Measurements from ENCODE around the gene TMEM207. TPM values are rescaled to one million over a fixed set of nuclear protein-coding genes. Genes with fewer than 3 reads are reported as not detected.

Gene TMEM207
- polyA plus RNA-seq, 3 donors, result not detected

DNA sequence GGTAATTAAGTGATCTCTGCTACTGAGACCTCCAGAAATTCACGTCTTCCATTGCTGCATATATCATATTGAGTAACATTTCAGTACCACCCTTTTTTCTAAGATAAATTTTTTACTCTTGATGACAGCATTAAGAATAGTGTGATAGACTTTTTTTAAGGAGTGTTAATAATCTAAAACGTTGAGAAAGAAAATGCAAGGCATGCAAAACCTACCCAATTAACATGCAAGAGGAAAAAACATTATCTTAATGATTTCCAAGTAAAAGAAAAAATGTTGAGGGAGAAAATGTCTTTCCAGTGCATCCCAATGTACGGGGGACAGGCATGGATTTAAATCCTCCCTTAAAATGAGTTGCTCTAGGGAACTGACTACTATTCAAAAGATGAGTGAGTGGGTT, 61.0 kb downstream of the TMEM207 start:
- Histone ChIP-seq H3K27me3 (ENCODE audit: control insufficient read depth in 2 of 2, insufficient read depth in 2 of 2, low read length in 2 of 2) (no peaks in the 10 kb centered on the region), H3K4me1 (ENCODE audit: control insufficient read depth in 1 of 2, insufficient read depth in 2 of 2, low read length in 2 of 2) (no peaks in the 10 kb centered on the region), H3K79me2 (ENCODE audit: insufficient read depth, low read length) (no peaks in the 10 kb centered on the region), H3K9me3 (replicated peaks in 1 of 2; ENCODE audit: control insufficient read depth in 1 of 2, insufficient read depth in 1 of 2, low read length in 2 of 2) (no peaks in the 10 kb centered on the region), H3K27ac (ENCODE audit: low read depth in 1 of 2, low read length in 2 of 2) (no peak overlapping the region), H3K4me3 (replicated peaks in 1 of 3; ENCODE audit: low read depth in 2 of 3, low read length in 3 of 3) (no peak overlapping the region), H3K9ac (ENCODE audit: insufficient read depth, low read length, poor library complexity, severe bottlenecking) (no peak overlapping the region), H3K4me2 (replicated peaks; ENCODE audit: extremely low read depth, low read length, poor library complexity, severe bottlenecking) (no peak overlapping the region), H2AFZ (ENCODE audit: insufficient read depth, low read depth, low read length, poor library complexity, severe bottlenecking) (no peak overlapping the region), H4K20me1 (ENCODE audit: insufficient read depth, low read length) (no peaks in the 10 kb centered on the region), H3K36me3 (replicated peaks in 1 of 2; ENCODE audit: control insufficient read depth in 1 of 2, insufficient read depth in 2 of 2, low read length in 2 of 2) (no peaks in the 10 kb centered on the region)
- H3K27me3 Mint-ChIP-seq (ENCODE audit: low read depth in 3 of 3), result peaks cover 0 to 3% (median 1%) of the 10 kb centered on the region in 3 donors
- no peaks in the 10 kb centered on the region for H3K4me1 Mint-ChIP-seq
- intact Hi-C loops (cut with micrococcal nuclease), result no loop called here
- TF ChIP-seq CTCF (IDR thresholded peaks at IDR 0.05), result no peak
- H3K27ac Mint-ChIP-seq, result no peak overlapping the region
- no peak overlapping the region for H3K4me3 Mint-ChIP-seq
- H3K36me3 Mint-ChIP-seq, result no peaks in the 10 kb centered on the region
- H3K9me3 Mint-ChIP-seq, result no peaks in the 10 kb centered on the region
- DNase-seq, result no peak
- no CpG with 5 or more reads among the region's 3 CpGs for WGBS (ENCODE audit: insufficient coverage)

DNA sequence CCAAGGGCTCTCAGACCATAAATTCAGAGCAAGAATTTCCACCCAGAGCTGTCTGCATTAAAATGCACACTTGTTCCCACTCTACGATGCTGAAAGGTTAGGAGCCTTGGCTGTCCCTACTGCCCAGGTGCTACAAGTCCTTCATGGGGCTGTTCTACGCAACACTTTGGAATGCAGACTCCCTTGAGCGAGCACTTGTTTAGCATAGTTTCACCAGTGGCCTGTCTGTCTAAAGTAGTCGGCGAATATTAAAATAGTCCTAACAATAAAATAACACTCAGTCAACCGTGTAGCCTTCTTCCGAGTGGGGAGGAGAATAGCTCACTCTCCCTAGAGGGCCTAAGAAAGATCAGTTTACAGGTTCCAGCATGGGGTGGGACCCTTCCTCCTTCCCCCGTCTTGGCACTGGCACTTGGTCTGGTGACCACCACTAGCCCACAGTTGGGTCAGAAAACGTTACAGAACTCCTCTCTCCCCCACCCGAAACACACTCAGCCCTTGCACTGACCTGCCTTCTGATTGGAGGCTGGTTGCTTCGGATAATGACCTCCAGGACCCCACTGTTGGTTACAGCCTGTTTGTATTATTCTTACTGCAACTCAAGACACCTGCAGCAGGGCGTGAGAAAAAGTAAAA, 62.0 kb downstream of the TMEM207 start, which contains the start of gene CLDN16:
CLDN16 (plus strand) TSS at position 586 of the 636 bp plus-strand sequence. CDS start 167 bp downstream, outside the sequence.
- no peak for DNase-seq
- H3K4me2 ChIP-seq (replicated peaks; ENCODE audit: extremely low read depth, low read length, poor library complexity, severe bottlenecking), result no peak within 1 kb of the TSS
- intact Hi-C loops (cut with micrococcal nuclease), result no loop called here
- Mint-ChIP-seq H3K4me1 (no peaks in the 10 kb centered on the region), H3K36me3 (no peaks in the 10 kb centered on the region), H3K27me3 (ENCODE audit: low read depth in 3 of 3) (peaks cover 0 to 3% (median 1%) of the 10 kb centered on the region in 3 donors), H3K27ac (no peak within 1 kb of the TSS), H3K9me3 (no peaks in the 10 kb centered on the region), H3K4me3 (no peak within 1 kb of the TSS)
- no peak for TF ChIP-seq CTCF (IDR thresholded peaks at IDR 0.05)
- H3K4me3 ChIP-seq (replicated peaks in 1 of 3; ENCODE audit: low read depth in 2 of 3, low read length in 3 of 3), result no peak within 1 kb of the TSS
- no peaks in the 10 kb centered on the region for H3K79me2 ChIP-seq (ENCODE audit: insufficient read depth, low read length)
- no peak within 1 kb of the TSS for H3K27ac ChIP-seq (ENCODE audit: low read depth in 1 of 2, low read length in 2 of 2)
- H3K9me3 ChIP-seq (replicated peaks in 1 of 2; ENCODE audit: control insufficient read depth in 1 of 2, insufficient read depth in 1 of 2, low read length in 2 of 2), result no peaks in the 10 kb centered on the region
- no peaks in the 10 kb centered on the region for H3K36me3 ChIP-seq (replicated peaks in 1 of 2; ENCODE audit: control insufficient read depth in 1 of 2, insufficient read depth in 2 of 2, low read length in 2 of 2)
- H3K4me1 ChIP-seq (ENCODE audit: control insufficient read depth in 1 of 2, insufficient read depth in 2 of 2, low read length in 2 of 2), result no peaks in the 10 kb centered on the region
- no peak within 1 kb of the TSS for H3K9ac ChIP-seq (ENCODE audit: insufficient read depth, low read length, poor library complexity, severe bottlenecking)
- WGBS (ENCODE audit: insufficient coverage), result 88% methylated on average over 8 of the region's 12 CpGs
- no peaks in the 10 kb centered on the region for H3K27me3 ChIP-seq (ENCODE audit: control insufficient read depth in 2 of 2, insufficient read depth in 2 of 2, low read length in 2 of 2)
- H4K20me1 ChIP-seq (ENCODE audit: insufficient read depth, low read length), result no peaks in the 10 kb centered on the region
- no peak within 1 kb of the TSS for H2AFZ ChIP-seq (ENCODE audit: insufficient read depth, low read depth, low read length, poor library complexity, severe bottlenecking)
